A673 (cell line): ENCODE results near the gene CHCHD3. TPM values are rescaled to one million over a fixed set of nuclear protein-coding genes. Genes with fewer than 3 reads are reported as not detected.

Source experiments
- BruUV-seq: library from RNA; stranded (reverse); fragments of 400-500 nt; replicated peaks from 2 replicates; lab custom pipeline; 2021; lab: Mats Ljungman, UMichigan
- CTCF ChIA-PET: fragments of 300-600 bp; sonication (Branson Sonifier 250); formaldehyde crosslinking; loops from one replicate; lab custom pipeline; 2022; ENCODE audit warnings: antibody characterized with exemption; lab: Charles Lee
- POLR2A ChIA-PET: fragments of 300-600 bp; sonication (Branson Sonifier 250); formaldehyde crosslinking; loops from one replicate; lab custom pipeline; 2022; ENCODE audit warnings: antibody characterized with exemption; ENCODE audit not compliant: low non-redundant PET; lab: Charles Lee
- DNase-seq: peaks from one replicate; pipeline ENCODE4 v3.0.0-alpha.2; 2015; ENCODE audit warnings: low spot score
- H3K27ac ChIP-seq: fragments of 200-600 bp; sonication (generic); 2 replicates; pipeline ENCODE4 v1.5.1; 2016; ENCODE audit warnings: mixed run types, low read depth, mild to moderate bottlenecking, mixed read lengths, antibody characterized with exemption, low read length; ENCODE audit not compliant: poor library complexity, severe bottlenecking
- H3K27me3 ChIP-seq: fragments of 200-600 bp; sonication (generic); replicated peaks from 2 replicates; pipeline ENCODE4 v1.6.1; 2017; ENCODE audit warnings: mixed run types, low read depth, mild to moderate bottlenecking, mixed read lengths, antibody characterized with exemption, low read length; ENCODE audit not compliant: insufficient read depth, poor library complexity
- H3K36me3 ChIP-seq: fragments of 200-600 bp; sonication (generic); 2 replicates; pipeline ENCODE4 v1.6.1; 2016; ENCODE audit warnings: mixed run types, mild to moderate bottlenecking, mixed read lengths, antibody characterized with exemption, low read length; ENCODE audit not compliant: insufficient read depth, poor library complexity, severe bottlenecking
- H3K4me1 ChIP-seq: fragments of 200-600 bp; sonication (generic); 2 replicates; pipeline ENCODE4 v1.6.1; 2017; ENCODE audit warnings: mixed run types, mild to moderate bottlenecking, mixed read lengths, antibody characterized with exemption, low read length; ENCODE audit not compliant: insufficient read depth, poor library complexity, severe bottlenecking
- H3K4me3 ChIP-seq: fragments of 200-600 bp; sonication (generic); 2 replicates; pipeline ENCODE4 v1.5.1; 2016; ENCODE audit warnings: low read depth, mixed run types, mild to moderate bottlenecking, mixed read lengths, low read length; ENCODE audit not compliant: poor library complexity, severe bottlenecking
- H3K9me3 ChIP-seq: fragments of 200-600 bp; sonication (generic); 2 replicates; pipeline ENCODE4 v1.6.1; 2016; ENCODE audit warnings: mixed run types, low read depth, mild to moderate bottlenecking, mixed read lengths, antibody characterized with exemption, low read length; ENCODE audit not compliant: poor library complexity, severe bottlenecking
- CTCF ChIP-seq: fragments of 300-800, 200-600 bp; sonication (generic); conservative IDR thresholded peaks from 2 replicates; pipeline ENCODE4 v1.5.1; 2017; ENCODE audit warnings: low read depth, mild to moderate bottlenecking, antibody characterized with exemption, low read length, moderate library complexity, mixed read lengths
- EZH2 ChIP-seq: fragments of 200-600 bp; sonication (generic); IDR thresholded peaks from 2 replicates; pipeline ENCODE4 v1.6.1; 2017; ENCODE audit warnings: borderline replicate concordance, low read depth, mild to moderate bottlenecking, mixed read lengths, antibody characterized with exemption, low read length; ENCODE audit not compliant: poor library complexity, severe bottlenecking
- intact Hi-C: fragments of 100-400 bp; cut with micrococcal nuclease; formaldehyde crosslinking; loops from one replicate; pipeline ENCODE4 v1.10.0; 2022; ENCODE audit not compliant: unreplicated experiment
- total RNA-seq: library from RNA; stranded (reverse); gene quantifications from 2 replicates; pipeline ENCODE4 v1.2.3, GENCODE V29; 2021

The CHCHD3 gene
- total RNA-seq, 1 experiment from 2014 or later, result 128 TPM

GRCh38 chr7:132757783-132758182, 324.1 kb downstream of the CHCHD3 start:
- BruUV-seq, result no TSS peak
- ChIA-PET CTCF (no interaction called here), POLR2A (no interaction called here)
- no peak overlapping the region for H3K4me3 ChIP-seq
- no peaks in the 10 kb centered on the region for H3K36me3 ChIP-seq
- no peaks in the 10 kb centered on the region for H3K4me1 ChIP-seq
- no peak for DNase-seq
- intact Hi-C loops, result no loop called here
- H3K27ac ChIP-seq, result no peak overlapping the region
- H3K27me3 ChIP-seq, result no peaks in the 10 kb centered on the region
- TF ChIP-seq EZH2, result no peak
- no peak for TF ChIP-seq CTCF
- no peaks in the 10 kb centered on the region for H3K9me3 ChIP-seq

- Histone ChIP-seq H3K27me3 (no peaks in the 10 kb centered on the region), H3K36me3 (no peaks in the 10 kb centered on the region), H3K4me3 (no peak overlapping the region), H3K27ac (no peak overlapping the region), H3K9me3 (no peaks in the 10 kb centered on the region), H3K4me1 (no peaks in the 10 kb centered on the region)
- BruUV-seq, result no TSS peak
- TF ChIP-seq CTCF (no peak), EZH2 (no peak)
- no peak for DNase-seq
- POLR2A ChIA-PET, result no interaction called here
- CTCF ChIA-PET, result no interaction called here
- intact Hi-C loops, result no loop called here
Observed at GRCh38 chr7:132756484-132756990, 325.4 kb downstream of the CHCHD3 start.

- DNase-seq, result no peak
- Histone ChIP-seq H3K9me3 (no peaks in the 10 kb centered on the region), H3K4me1 (no peaks in the 10 kb centered on the region), H3K4me3 (no peak overlapping the region), H3K27me3 (no peaks in the 10 kb centered on the region), H3K36me3 (no peaks in the 10 kb centered on the region), H3K27ac (no peak overlapping the region)
- ChIA-PET CTCF (interaction anchor here (0.8 kb wide), 1 partner anchor 38 kb away, joined by 3 read pairs; no protein-coding TSS in a partner anchor), POLR2A (no interaction called here)
- BruUV-seq, result no TSS peak
- no peak for TF ChIP-seq EZH2
- TF ChIP-seq CTCF, result no peak
- intact Hi-C loops, result no loop called here
Observed at GRCh38 chr7:132755538-132756483, 326.1 kb downstream of the CHCHD3 start.
